ENCODE data around the gene FRMD5. TPM values are rescaled to one million over a fixed set of nuclear protein-coding genes. Genes with fewer than 3 reads are reported as not detected.

The FRMD5 gene
- total RNA-seq, 1 donor from 2014 or later, result 1.5 TPM

GRCh38 chr15:43903864-43904290 lies 291.2 kb downstream of the FRMD5 start:
- no peak overlapping the region for H3K4me3 Mint-ChIP-seq (ENCODE audit: unreplicated experiment)
- no peak overlapping the region for H3K27ac Mint-ChIP-seq (ENCODE audit: unreplicated experiment)
- DNase-seq (ENCODE audit: low spot score), result no peak
- H3K9me3 Mint-ChIP-seq (ENCODE audit: low read depth), result no peaks in the 10 kb centered on the region
- H3K27me3 Mint-ChIP-seq (ENCODE audit: low read depth), result no peaks in the 10 kb centered on the region
- no peaks in the 10 kb centered on the region for H3K36me3 Mint-ChIP-seq (ENCODE audit: low read depth)
- H3K4me1 Mint-ChIP-seq (ENCODE audit: low read depth), result peaks cover 3% of the 10 kb centered on the region
- TF ChIP-seq CTCF (IDR thresholded peaks at IDR 0.05), result peak; percentile 99

GRCh38 chr15:43901495-43901894 lies 293.6 kb downstream of the FRMD5 start:
- H3K4me1 Mint-ChIP-seq (ENCODE audit: low read depth), result peaks cover 3% of the 10 kb centered on the region
- DNase-seq (ENCODE audit: low spot score), result no peak
- H3K36me3 Mint-ChIP-seq (ENCODE audit: low read depth), result no peaks in the 10 kb centered on the region
- H3K27ac Mint-ChIP-seq (ENCODE audit: unreplicated experiment), result no peak overlapping the region
- H3K27me3 Mint-ChIP-seq (ENCODE audit: low read depth), result no peaks in the 10 kb centered on the region
- H3K4me3 Mint-ChIP-seq (ENCODE audit: unreplicated experiment), result no peak overlapping the region
- TF ChIP-seq CTCF (IDR thresholded peaks at IDR 0.05), result no peak
- no peaks in the 10 kb centered on the region for H3K9me3 Mint-ChIP-seq (ENCODE audit: low read depth)

- no peak for DNase-seq (ENCODE audit: low spot score)
- Mint-ChIP-seq H3K9me3 (ENCODE audit: low read depth) (no peaks in the 10 kb centered on the region), H3K27me3 (ENCODE audit: low read depth) (no peaks in the 10 kb centered on the region), H3K36me3 (ENCODE audit: low read depth) (no peaks in the 10 kb centered on the region), H3K4me1 (ENCODE audit: low read depth) (peaks cover 3% of the 10 kb centered on the region), H3K27ac (ENCODE audit: unreplicated experiment) (no peak overlapping the region), H3K4me3 (ENCODE audit: unreplicated experiment) (no peak overlapping the region)
- no peak for TF ChIP-seq CTCF (IDR thresholded peaks at IDR 0.05)
These were observed 294.1 kb downstream of the FRMD5 start for GRCh38 chr15:43900996-43901395.

GRCh38 chr15:43899928-43900327 lies 295.1 kb downstream of the FRMD5 start:
- H3K4me3 Mint-ChIP-seq (ENCODE audit: unreplicated experiment), result no peak overlapping the region
- H3K27ac Mint-ChIP-seq (ENCODE audit: unreplicated experiment), result no peak overlapping the region
- DNase-seq (ENCODE audit: low spot score), result no peak
- H3K9me3 Mint-ChIP-seq (ENCODE audit: low read depth), result no peaks in the 10 kb centered on the region
- no peaks in the 10 kb centered on the region for H3K27me3 Mint-ChIP-seq (ENCODE audit: low read depth)
- TF ChIP-seq CTCF (IDR thresholded peaks at IDR 0.05), result no peak
- H3K4me1 Mint-ChIP-seq (ENCODE audit: low read depth), result peaks cover 3% of the 10 kb centered on the region
- H3K36me3 Mint-ChIP-seq (ENCODE audit: low read depth), result no peaks in the 10 kb centered on the region

GRCh38 chr15:43898891-43899290 lies 296.2 kb downstream of the FRMD5 start:
- TF ChIP-seq CTCF (IDR thresholded peaks at IDR 0.05), result no peak

More at GRCh38 chr15:43898891-43899290, 296.2 kb downstream of the FRMD5 start:
- Mint-ChIP-seq H3K36me3 (ENCODE audit: low read depth) (no peaks in the 10 kb centered on the region), H3K9me3 (ENCODE audit: low read depth) (no peaks in the 10 kb centered on the region), H3K4me3 (ENCODE audit: unreplicated experiment) (no peak overlapping the region), H3K27ac (ENCODE audit: unreplicated experiment) (no peak overlapping the region), H3K27me3 (ENCODE audit: low read depth) (no peaks in the 10 kb centered on the region), H3K4me1 (ENCODE audit: low read depth) (peaks cover 7% of the 10 kb centered on the region)
- no peak for DNase-seq (ENCODE audit: low spot score)

Measured in chondrocyte (in vitro differentiated cells).